Measurements from ENCODE around the gene PLS1. TPM values are rescaled to one million over a fixed set of nuclear protein-coding genes. Genes with fewer than 3 reads are reported as not detected.
"Not testable (repeated sequence)": the region's sequence is repeated elsewhere in the genome, so short reads cannot be mapped to it uniquely, and the experiment has no call there.

The PLS1 gene
- total RNA-seq, 1 experiment from 2014 or later = 36.1 TPM

DNA sequence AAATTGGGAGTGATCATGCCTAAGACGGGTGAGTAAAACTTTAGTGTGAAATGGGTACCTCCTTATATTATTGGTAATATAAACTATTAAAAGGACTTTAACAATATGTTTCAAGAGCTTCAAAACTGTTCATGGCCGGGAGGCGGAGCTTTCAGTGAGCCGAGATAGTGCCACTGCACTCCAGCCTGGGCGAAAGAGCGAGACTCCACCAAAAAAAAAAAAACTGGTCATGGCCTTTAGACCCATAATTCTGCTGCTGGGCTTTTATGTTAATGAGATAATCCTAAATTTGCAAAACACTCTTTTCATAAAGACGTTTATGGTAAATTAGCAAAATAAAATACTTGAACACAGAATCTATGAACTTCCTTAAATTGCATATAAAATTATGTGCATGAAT, 150.5 kb downstream of the PLS1 start:
- ChIA-PET CTCF (no interaction called here), POLR2A (no interaction called here)
- in situ Hi-C loops (cut with HindIII; ENCODE audit: low pct_unique_long_range_greater_than_20kb, low sequenced_read_pairs) = no loop called here
- no TSS peak for BruUV-seq (replicated peaks)
- intact Hi-C loops (cut with micrococcal nuclease; ENCODE audit: unreplicated experiment) = no loop called here
- no peaks in the 10 kb centered on the region for H3K4me1 ChIP-seq (ENCODE audit: control insufficient read depth, insufficient read depth, low read length)
- H3K4me3 ChIP-seq (ENCODE audit: low read depth in 2 of 2, low read length in 2 of 2) = no peak overlapping the region
- no peak for DNase-seq (ENCODE audit: low read depth, low spot score)
- peaks cover 6% of the 10 kb centered on the region; the same call in 1 of the 2 replicates for H3K36me3 ChIP-seq (ENCODE audit: control insufficient read depth, insufficient read depth, low read length)
- TF ChIP-seq REST (IDR thresholded peaks at IDR 0.05; ENCODE audit: insufficient read depth in 1 of 2, low read depth in 2 of 2, low read length in 1 of 2) (no peak), CTCF (IDR thresholded peaks at IDR 0.05) (no peak), TCF7L2 (IDR thresholded peaks at IDR 0.05; ENCODE audit: low read depth, low read length) (no peak), POLR2AphosphoS5 (IDR thresholded peaks at IDR 0.05; ENCODE audit: low read depth, low read length) (no peak), SIN3A (IDR thresholded peaks at IDR 0.05; ENCODE audit: borderline replicate concordance, insufficient read depth, low read depth, low read length) (no peak)
- no peaks in the 10 kb centered on the region for H3K27me3 ChIP-seq (ENCODE audit: control insufficient read depth, insufficient read depth, low read length)
- H3K9me3 ChIP-seq (ENCODE audit: control insufficient read depth, insufficient read depth, low read depth, low read length) = no peaks in the 10 kb centered on the region
- ATAC-seq = no peak
- no peak overlapping the region for H3K27ac ChIP-seq (ENCODE audit: low read length)

DNA sequence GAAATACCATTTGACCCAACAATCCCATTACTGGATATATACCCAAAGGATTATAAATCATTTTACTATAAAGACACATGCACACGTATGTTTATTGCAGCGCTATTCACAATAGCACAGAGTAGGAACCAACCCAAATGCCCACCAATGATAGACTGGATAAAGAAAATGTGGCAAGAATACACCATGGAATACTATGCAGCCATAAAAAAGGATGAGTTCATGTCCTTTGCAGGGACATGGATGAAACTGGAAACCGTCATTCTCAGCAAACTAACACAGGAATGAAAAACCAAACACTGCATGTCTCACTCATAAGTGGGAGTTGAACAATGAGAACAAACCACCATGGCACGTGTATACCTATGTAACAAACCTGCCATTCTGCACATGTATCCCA, 154.3 kb downstream of the PLS1 start:
- H3K4me3 ChIP-seq (ENCODE audit: low read depth in 2 of 2, low read length in 2 of 2); POLR2A ChIA-PET; CTCF ChIA-PET; BruUV-seq (replicated peaks); ATAC-seq; intact Hi-C loops (cut with micrococcal nuclease; ENCODE audit: unreplicated experiment); H3K27me3 ChIP-seq (ENCODE audit: control insufficient read depth, insufficient read depth, low read length); H3K27ac ChIP-seq (ENCODE audit: low read length); DNase-seq (ENCODE audit: low read depth, low spot score); H3K9me3 ChIP-seq (ENCODE audit: control insufficient read depth, insufficient read depth, low read depth, low read length); in situ Hi-C loops (cut with HindIII; ENCODE audit: low pct_unique_long_range_greater_than_20kb, low sequenced_read_pairs); H3K4me1 ChIP-seq (ENCODE audit: control insufficient read depth, insufficient read depth, low read length); H3K36me3 ChIP-seq (ENCODE audit: control insufficient read depth, insufficient read depth, low read length): not testable (repeated sequence)

GRCh38 chr3:142752605-142753004, 156.4 kb downstream of the PLS1 start:
- ATAC-seq; H3K9me3 ChIP-seq (ENCODE audit: control insufficient read depth, insufficient read depth, low read depth, low read length); BruUV-seq (replicated peaks); H3K4me1 ChIP-seq (ENCODE audit: control insufficient read depth, insufficient read depth, low read length); H3K4me3 ChIP-seq (ENCODE audit: low read depth in 2 of 2, low read length in 2 of 2); in situ Hi-C loops (cut with HindIII; ENCODE audit: low pct_unique_long_range_greater_than_20kb, low sequenced_read_pairs); CTCF ChIA-PET; H3K36me3 ChIP-seq (ENCODE audit: control insufficient read depth, insufficient read depth, low read length); H3K27me3 ChIP-seq (ENCODE audit: control insufficient read depth, insufficient read depth, low read length); H3K27ac ChIP-seq (ENCODE audit: low read length); DNase-seq (ENCODE audit: low read depth, low spot score); intact Hi-C loops (cut with micrococcal nuclease; ENCODE audit: unreplicated experiment); POLR2A ChIA-PET: not testable (repeated sequence)
